Tongue (tissue), 2 donors: ENCODE results near the gene TRRAP. TPM values are rescaled to one million over a fixed set of nuclear protein-coding genes. Genes with fewer than 3 reads are reported as not detected.

ENCODE experiments used
- DNase-seq: peaks from one replicate; pipeline ENCODE4 v3.0.0-alpha.2; 2015
- total RNA-seq: library from RNA; depleted of rRNA; stranded (reverse); fragments of >200 nt; gene quantifications from one replicate; pipeline ENCODE4 v1.2.3, GENCODE V29; 2014

TRRAP gene
- total RNA-seq, 1 donor from 2014 or later: 34.6 TPM

DNA sequence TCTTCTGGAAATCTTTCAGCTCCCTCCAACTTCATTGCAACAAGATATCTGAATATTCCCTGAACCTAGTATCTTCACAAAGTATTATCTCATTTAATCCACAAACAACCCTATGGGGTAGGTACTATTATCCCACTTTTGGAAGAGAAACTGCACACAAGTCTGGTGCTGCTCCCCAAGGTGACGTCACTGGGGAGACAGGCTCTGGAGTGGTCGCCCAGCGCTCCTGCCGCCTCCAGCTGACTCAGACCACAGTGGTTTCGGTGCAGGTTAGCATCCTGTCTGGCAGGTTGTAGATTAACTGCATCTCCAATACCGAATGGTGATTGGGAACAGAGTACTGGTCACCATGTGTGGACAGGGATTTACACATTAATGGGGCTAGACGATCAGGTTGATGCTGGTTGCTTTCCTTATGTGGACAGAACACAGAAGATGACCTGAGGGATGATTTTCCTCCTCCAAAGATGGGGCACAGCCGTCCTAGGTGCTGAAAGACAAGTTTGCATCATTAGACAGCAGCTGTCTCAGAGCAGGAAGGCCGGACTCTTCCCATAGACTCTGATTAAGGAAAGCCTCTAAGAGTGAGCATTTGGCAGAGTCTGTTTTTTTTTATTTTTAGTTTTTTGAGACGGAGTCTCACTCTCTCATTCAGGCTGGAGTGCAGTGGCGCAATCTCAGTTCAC, 128.6 kb downstream of the TRRAP start:
- DNase-seq: no peak

DNA sequence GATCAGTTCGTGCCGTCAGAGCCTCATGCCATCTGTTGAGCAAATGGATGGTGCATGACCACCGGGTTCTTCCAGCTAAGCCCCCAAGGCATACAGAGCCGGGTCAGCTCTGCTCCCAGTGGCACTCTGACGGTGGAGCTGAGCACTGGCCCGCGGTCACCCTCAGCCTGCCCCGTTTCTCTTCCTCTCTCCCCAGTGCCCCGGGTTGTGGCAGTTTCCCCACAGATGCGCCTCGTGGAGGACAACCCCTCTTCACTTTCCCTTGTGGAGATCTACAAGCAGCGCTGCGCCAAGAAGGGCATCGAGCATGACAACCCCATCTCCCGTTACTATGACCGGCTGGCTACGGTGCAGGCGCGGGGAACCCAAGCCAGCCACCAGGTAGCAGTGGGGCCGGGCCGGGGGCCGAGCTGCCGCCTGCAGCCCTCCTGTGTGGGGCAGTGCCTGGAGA, 129.9 kb downstream of the TRRAP start:
- no peak for DNase-seq

- DNase-seq: no peak
Measured at GRCh38 chr7:99008921-99009530, 130.7 kb downstream of the TRRAP start.

- DNase-seq: no peak
Measured at GRCh38 chr7:99010281-99010680, 131.9 kb downstream of the TRRAP start.

- DNase-seq: no peak
Measured at GRCh38 chr7:99011341-99011705, 133.0 kb downstream of the TRRAP start.

DNA sequence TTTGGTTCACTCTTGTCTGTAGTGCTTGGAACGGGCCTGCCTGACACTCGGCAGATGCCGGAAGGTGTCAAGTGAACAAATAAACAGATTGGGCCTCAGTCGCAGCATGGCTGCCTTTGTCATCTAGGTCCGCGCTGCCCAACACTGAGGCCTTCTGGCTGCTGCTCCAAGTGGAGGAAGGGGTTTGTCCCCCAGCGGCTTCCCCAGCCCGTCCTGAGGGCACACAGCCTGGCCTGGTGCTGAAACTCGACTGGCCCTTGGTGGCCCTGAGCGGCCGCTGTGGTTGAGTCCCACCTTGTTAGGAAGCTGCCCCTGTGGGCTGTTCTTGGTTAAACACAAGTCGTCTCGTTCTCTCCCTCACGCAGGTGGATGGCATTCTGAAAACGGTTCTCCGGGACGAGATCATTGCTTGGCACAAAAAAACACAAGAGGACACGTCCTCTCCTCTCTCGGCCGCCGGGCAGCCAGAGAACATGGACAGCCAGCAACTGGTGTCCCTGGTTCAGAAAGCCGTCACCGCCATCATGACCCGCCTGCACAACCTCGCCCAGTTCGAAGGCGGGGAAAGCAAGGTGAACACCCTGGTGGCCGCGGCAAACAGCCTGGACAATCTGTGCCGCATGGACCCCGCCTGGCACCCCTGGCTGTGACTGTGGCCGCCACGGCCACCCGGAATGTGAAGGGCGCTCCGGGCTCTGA, 133.5 kb downstream of the TRRAP start:
- DNase-seq: no peak

DNA sequence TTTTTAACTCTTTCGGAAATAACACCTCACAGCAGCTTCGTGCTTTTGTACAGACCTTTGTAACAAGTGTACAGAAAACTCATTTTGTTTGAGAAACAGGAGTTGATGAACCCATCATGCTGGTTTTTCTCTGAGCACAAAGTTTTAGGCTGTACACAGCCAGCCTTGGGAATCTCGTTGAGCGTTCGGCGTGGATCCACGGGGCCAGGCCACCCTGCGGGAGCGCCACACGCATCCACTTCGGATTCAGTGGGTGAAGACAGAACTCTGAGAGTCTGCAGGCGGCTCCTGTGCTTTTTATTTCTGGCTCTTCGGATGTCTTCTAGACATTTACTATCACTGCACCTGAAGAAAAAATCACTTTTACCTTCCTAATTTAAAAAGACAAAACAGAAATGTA, 134.4 kb downstream of the TRRAP start:
- no peak for DNase-seq

- no peak for DNase-seq
Measured at GRCh38 chr7:99013266-99014112, 135.2 kb downstream of the TRRAP start.

GRCh38 chr7:99014113-99014985, 136.0 kb downstream of the TRRAP start:
- DNase-seq: no peak

- no peak for DNase-seq
Measured at GRCh38 chr7:99016196-99016595, 137.9 kb downstream of the TRRAP start.

- DNase-seq: peak; percentile 14
Measured at GRCh38 chr7:99019523-99020412, 141.4 kb downstream of the TRRAP start.

GRCh38 chr7:99020413-99020715, 142.0 kb downstream of the TRRAP start:
- no peak for DNase-seq

DNA sequence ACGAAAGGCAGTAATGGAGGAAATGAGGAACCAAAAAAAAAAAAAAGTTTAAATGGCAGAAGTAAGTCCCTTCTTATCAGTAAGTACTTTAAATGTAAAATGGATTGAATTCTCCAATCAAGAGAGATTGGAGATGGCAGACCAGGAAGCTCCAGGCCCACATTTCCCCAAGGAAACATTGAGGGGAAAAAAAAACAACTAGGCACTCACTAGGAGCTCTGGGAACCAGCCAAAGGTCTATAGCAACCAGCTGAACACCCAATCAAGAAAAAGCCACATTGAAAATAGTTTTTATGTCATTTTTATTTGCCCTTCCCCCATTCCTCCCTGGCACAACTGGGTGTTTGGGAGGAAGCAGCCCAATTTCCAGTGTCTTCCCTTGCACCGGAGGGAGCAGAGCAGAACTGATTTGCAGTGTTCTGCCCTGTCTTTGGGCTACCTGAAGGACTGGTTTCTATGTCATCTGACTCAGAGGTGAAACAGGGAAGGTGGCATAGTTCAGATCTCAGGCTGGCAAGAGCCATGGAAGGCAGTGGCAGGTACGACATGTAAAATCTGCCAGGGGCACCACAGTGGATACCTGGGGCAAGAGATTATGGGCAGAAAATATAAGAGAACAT, 143.7 kb downstream of the TRRAP start:
- no peak for DNase-seq

DNA sequence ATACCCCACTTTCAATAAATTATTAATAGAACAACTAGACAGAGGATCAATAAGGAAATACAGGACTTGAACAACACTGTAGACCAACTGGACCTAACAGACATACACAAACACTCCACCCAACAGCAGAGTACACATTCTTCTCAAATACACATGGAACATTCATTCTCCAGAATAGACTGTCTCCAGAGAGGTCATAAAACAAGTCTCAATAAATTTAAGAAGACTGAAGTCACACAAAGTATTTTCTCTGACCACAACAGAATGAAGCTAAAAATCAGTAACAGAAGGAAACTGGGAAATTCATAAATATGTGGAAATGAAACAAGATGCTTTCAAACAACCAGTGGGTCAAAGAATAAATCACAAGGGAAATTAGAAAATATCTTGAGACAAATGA, 145.7 kb downstream of the TRRAP start:
- no peak for DNase-seq

GRCh38 chr7:99027241-99027640, 148.9 kb downstream of the TRRAP start:
- no peak for DNase-seq

GRCh38 chr7:99027841-99028240, 149.5 kb downstream of the TRRAP start:
- no peak for DNase-seq

GRCh38 chr7:99028261-99028973, 150.1 kb downstream of the TRRAP start:
- DNase-seq: no peak

DNA sequence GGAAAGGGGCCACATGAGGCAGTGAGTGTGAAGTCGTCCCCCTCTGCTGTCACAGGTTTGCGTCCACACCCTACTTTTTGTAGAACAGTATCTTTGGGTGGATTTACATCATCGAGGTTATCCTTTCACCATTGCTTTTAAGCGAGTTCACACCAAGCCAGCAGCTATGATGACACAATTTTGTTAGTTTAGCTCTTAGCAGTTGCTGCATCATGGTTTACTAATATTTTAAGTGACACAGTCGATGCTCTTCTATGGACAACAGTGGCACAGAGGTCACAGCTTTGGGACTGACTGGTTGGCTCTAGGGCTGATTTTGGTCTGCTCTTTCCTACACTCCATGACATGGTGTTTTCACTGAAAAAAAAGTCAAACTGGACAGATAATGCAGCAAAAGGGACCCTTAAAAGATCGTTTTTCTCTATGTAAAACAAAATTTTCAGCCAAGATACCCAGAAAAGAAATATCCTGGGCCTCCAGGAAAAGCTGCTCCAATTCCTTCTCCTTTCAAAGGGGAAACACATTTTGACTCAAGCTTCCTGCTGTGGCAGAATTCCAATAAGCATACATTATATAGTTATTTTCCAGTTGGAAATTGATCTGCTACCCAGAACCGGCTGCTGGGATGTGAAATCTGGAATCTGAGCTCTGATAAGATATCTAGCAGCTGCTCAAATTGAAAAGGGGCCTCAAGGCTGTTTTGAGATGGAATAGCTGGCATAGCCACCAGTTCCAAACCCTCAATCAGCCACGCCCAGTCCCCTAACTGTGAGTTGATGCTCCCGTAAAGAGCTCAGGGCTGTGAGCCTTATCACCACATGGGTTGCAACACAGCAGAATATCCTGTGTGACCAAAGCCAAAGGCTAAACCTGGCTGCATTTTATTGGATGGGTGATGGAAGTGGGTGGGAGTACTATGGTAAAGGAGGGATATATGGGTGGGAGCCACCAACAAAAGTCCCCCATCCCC, 151.4 kb downstream of the TRRAP start:
- no peak for DNase-seq
